CD14-positive monocyte (primary cell): ENCODE results near the gene SZRD1. TPM values are rescaled to one million over a fixed set of nuclear protein-coding genes. Genes with fewer than 3 reads are reported as not detected.

ENCODE experiments used
- DNase-seq, 3 donors: peaks; one replicate each; pipeline ENCODE4 v3.0.0-alpha.2; 2011 to 2022
- H2AFZ ChIP-seq: 2 replicates; pipeline ENCODE4 v1.6.0; 2012; ENCODE audit warnings: mild to moderate bottlenecking, low read depth, low read length, inconsistent platforms; ENCODE audit not compliant: insufficient read depth, poor library complexity, severe bottlenecking
- H3K27ac ChIP-seq, 2 donors: 1 replicate in 1 of 2; 2 replicates in 1 of 2; pipeline ENCODE4 v1.5.1; 2012 to 2013; ENCODE audit warnings: low read length in 2 of 2, control low read depth in 1 of 2, inconsistent platforms in 1 of 2, low read depth in 1 of 2, mild to moderate bottlenecking in 1 of 2
- H3K27me3 ChIP-seq, 2 donors: one replicate each; pipeline versions ENCODE4 v1.6.0 to v1.6.1; 2011 to 2013; ENCODE audit warnings: low read length in 2 of 2; ENCODE audit not compliant: control insufficient read depth in 2 of 2, insufficient read depth in 2 of 2
- H3K36me3 ChIP-seq, 2 donors: replicated peaks in 1 of 2; 1 replicate in 1 of 2; 2 replicates in 1 of 2; pipeline versions ENCODE4 v1.5.1 to v1.6.1; 2012 to 2013; ENCODE audit warnings: low read length in 2 of 2, control low read depth in 1 of 2, inconsistent platforms in 1 of 2, mild to moderate bottlenecking in 1 of 2; ENCODE audit not compliant: insufficient read depth in 2 of 2, control insufficient read depth in 1 of 2
- H3K4me1 ChIP-seq, 2 donors: 1 replicate in 1 of 2; 2 replicates in 1 of 2; pipeline versions ENCODE4 v1.5.1 to v1.6.1; 2012 to 2013; ENCODE audit warnings: low read length in 2 of 2, control low read depth in 1 of 2, inconsistent platforms in 1 of 2, mild to moderate bottlenecking in 1 of 2, moderate library complexity in 1 of 2; ENCODE audit not compliant: insufficient read depth in 2 of 2, control insufficient read depth in 1 of 2
- H3K4me2 ChIP-seq: replicated peaks from 2 replicates; pipeline ENCODE3; 2012; ENCODE audit warnings: low read length, moderate library complexity, mild to moderate bottlenecking; ENCODE audit not compliant: poor library complexity, severe bottlenecking; ENCODE audit errors: extremely low read depth
- H3K4me3 ChIP-seq, 3 experiments: fragments of 200-600 bp in 1 of 3; sonication (generic) in 1 of 3; replicated peaks in 1 of 3; 1 replicate in 2 of 3; 2 replicates in 1 of 3; pipeline ENCODE4 v1.5.1; 2011 to 2013; ENCODE audit warnings: low read length in 3 of 3, mild to moderate bottlenecking in 3 of 3, control low read depth in 2 of 3, low read depth in 2 of 3, inconsistent platforms in 1 of 3, moderate library complexity in 1 of 3
- H3K79me2 ChIP-seq: 2 replicates; pipeline ENCODE4 v1.6.0; 2012; ENCODE audit warnings: mild to moderate bottlenecking, control low read depth, inconsistent platforms, low read length, moderate library complexity; ENCODE audit not compliant: insufficient read depth
- H3K9ac ChIP-seq: 2 replicates; pipeline ENCODE4 v1.6.0; 2017; ENCODE audit warnings: low read length, mild to moderate bottlenecking; ENCODE audit not compliant: insufficient read depth, poor library complexity, severe bottlenecking
- H3K9me3 ChIP-seq, 2 donors: replicated peaks in 1 of 2; 1 replicate in 1 of 2; 2 replicates in 1 of 2; pipeline versions ENCODE4 v1.5.1 to v1.6.1; 2012 to 2013; ENCODE audit warnings: low read length in 2 of 2, control low read depth in 1 of 2; ENCODE audit not compliant: control insufficient read depth in 1 of 2, insufficient read depth in 1 of 2
- H4K20me1 ChIP-seq: 2 replicates; pipeline ENCODE4 v1.6.0; 2012; ENCODE audit warnings: mild to moderate bottlenecking, low read length, control low read depth, moderate library complexity; ENCODE audit not compliant: insufficient read depth
- H3K27ac Mint-ChIP-seq, 7 donors: one replicate each; pipeline ENCODE4 v1.8.0; 2020; ENCODE audit warnings: mild to moderate bottlenecking in 7 of 7, mixed read lengths in 7 of 7, moderate library complexity in 6 of 7, inconsistent platforms in 2 of 7
- H3K27me3 Mint-ChIP-seq, 3 donors: one replicate each; pipeline ENCODE4 v1.8.0; 2021 to 2022; ENCODE audit warnings: low read depth in 3 of 3, mild to moderate bottlenecking in 3 of 3, mixed read lengths in 3 of 3, moderate library complexity in 3 of 3, inconsistent platforms in 1 of 3
- H3K36me3 Mint-ChIP-seq, 2 donors: one replicate each; pipeline ENCODE4 v1.8.0; 2020; ENCODE audit warnings: mixed read lengths in 2 of 2, inconsistent platforms in 1 of 2, mild to moderate bottlenecking in 1 of 2
- H3K4me1 Mint-ChIP-seq: one replicate; pipeline ENCODE4 v1.8.0; 2020; ENCODE audit warnings: mild to moderate bottlenecking, mixed read lengths
- H3K4me3 Mint-ChIP-seq, 2 donors: one replicate each; pipeline ENCODE4 v1.8.0; 2020; ENCODE audit warnings: mild to moderate bottlenecking in 2 of 2, mixed read lengths in 2 of 2, moderate library complexity in 1 of 2
- H3K9me3 Mint-ChIP-seq, 7 donors: one replicate each; pipeline ENCODE4 v1.8.0; 2020 to 2022; ENCODE audit warnings: mixed read lengths in 7 of 7, mild to moderate bottlenecking in 6 of 7, moderate library complexity in 6 of 7, inconsistent platforms in 2 of 7
- CTCF ChIP-seq: fragments of 200-600 bp; IDR thresholded peaks from one replicate; pipeline ENCODE4 v1.8.0; 2022; ENCODE audit warnings: antibody characterized with exemption, mild to moderate bottlenecking
- WGBS: methylation state at CpG from one replicate; pipeline ENCODE4 v1.1.5; 2013; ENCODE audit warnings: missing lambda C conversion rate; ENCODE audit not compliant: insufficient coverage; 5-methylcytosine and 5-hydroxymethylcytosine counted together
- intact Hi-C, 2 donors: fragments of 100-400 bp; cut with micrococcal nuclease; formaldehyde crosslinking; loops; one replicate each; pipeline versions ENCODE4 v1.15.0 to v1.15.1; 2023
- polyA plus RNA-seq, 3 donors: library from polyadenylated mRNA; depleted of rRNA in 1 of 3; unstranded in 2 of 3; stranded (reverse) in 1 of 3; fragments of 300-500 nt in 2 of 3; fragments of >200 nt in 1 of 3; fragmentation: Illumina TruSeq in 2 of 3; gene quantifications; 1 replicate in 2 of 3; 2 replicates in 1 of 3; pipeline ENCODE4 v1.2.3, GENCODE V29; 2012 to 2021

The SZRD1 gene
- polyA plus RNA-seq, 3 donors, result 46.4 to 50.5 (median 47.2) TPM

GRCh38 chr1:16376971-16377370 is 9.9 kb downstream of the SZRD1 start:
- Histone ChIP-seq H3K4me1 (peaks cover 15 to 33% of the 10 kb centered on the region in 2 donors), H2AFZ (no peak overlapping the region), H3K4me2 (no peak overlapping the region), H3K27ac (no peak overlapping the region), H3K27me3 (no peaks in the 10 kb centered on the region), H4K20me1 (peaks cover 100% of the 10 kb centered on the region), H3K9me3 (no peaks in the 10 kb centered on the region), H3K9ac (no peak overlapping the region), H3K36me3 (peaks cover 0 to 12% of the 10 kb centered on the region in 2 donors), H3K79me2 (peaks cover 100% of the 10 kb centered on the region), H3K4me3 (no peak overlapping the region)
- 100% methylated on average over 2 of the region's 4 CpGs for WGBS
- TF ChIP-seq CTCF, result no peak
- DNase-seq, result no peak
- H3K4me1 Mint-ChIP-seq, result peaks cover 40% of the 10 kb centered on the region
- peaks cover 20 to 43% of the 10 kb centered on the region in 2 donors for H3K36me3 Mint-ChIP-seq
- intact Hi-C loops, result no loop called here
- no peaks in the 10 kb centered on the region for H3K27me3 Mint-ChIP-seq
- H3K4me3 Mint-ChIP-seq, result no peak overlapping the region
- H3K27ac Mint-ChIP-seq, result peak overlapping the region in 3 of 7 donors; percentile 25 to 58 (median 43)
- H3K9me3 Mint-ChIP-seq, result no peaks in the 10 kb centered on the region

GRCh38 chr1:16378443-16378842 is 11.4 kb downstream of the SZRD1 start:
- DNase-seq, result no peak
- no peak overlapping the region for H2AFZ ChIP-seq
- no peaks in the 10 kb centered on the region for H3K27me3 ChIP-seq
- H3K9me3 Mint-ChIP-seq, result no peaks in the 10 kb centered on the region
- peaks cover 0 to 12% of the 10 kb centered on the region in 2 donors for H3K36me3 ChIP-seq
- no peak overlapping the region for H3K9ac ChIP-seq
- intact Hi-C loops, result no loop called here
- H3K27ac ChIP-seq, result no peak overlapping the region
- peak overlapping the region in 2 of 7 donors; percentile 26 to 36 for H3K27ac Mint-ChIP-seq
- H3K4me2 ChIP-seq, result no peak overlapping the region
- H3K4me3 Mint-ChIP-seq, result no peak overlapping the region
- peaks cover 100% of the 10 kb centered on the region for H3K79me2 ChIP-seq
- peaks cover 99% of the 10 kb centered on the region for H4K20me1 ChIP-seq
- no peak overlapping the region for H3K4me3 ChIP-seq
- H3K9me3 ChIP-seq, result no peaks in the 10 kb centered on the region
- 92% methylated on average over 2 of the region's 7 CpGs for WGBS
- H3K27me3 Mint-ChIP-seq, result no peaks in the 10 kb centered on the region
- peaks cover 8 to 24% of the 10 kb centered on the region in 2 donors for H3K4me1 ChIP-seq
- H3K36me3 Mint-ChIP-seq, result peaks cover 13 to 43% of the 10 kb centered on the region in 2 donors
- no peak for TF ChIP-seq CTCF
- H3K4me1 Mint-ChIP-seq, result peaks cover 31% of the 10 kb centered on the region
